Ovary (tissue), 3 donors: ENCODE measurements around the gene MEIS1.

Experiments used
- EP300 ChIP-seq: sonication (generic); formaldehyde crosslinking; IDR thresholded peaks from one replicate; pipeline ENCODE4 v1.6.1; 2017; ENCODE audit warnings: antibody characterized with exemption
- POLR2A ChIP-seq: fragments of 450-650 bp; IDR thresholded peaks from one replicate; pipeline ENCODE4 v1.6.1; 2017; ENCODE audit warnings: antibody characterized with exemption, mild to moderate bottlenecking, moderate library complexity
- TF ChIP-seq, protein P1 (sequence below), 3 donors: fragments of 450-650 bp in 2 of 3; fragments of 200-600 bp in 1 of 3; IDR thresholded peaks; one replicate each; pipeline versions ENCODE4 v1.5.1 to v1.8.0; 2016 to 2022; ENCODE audit warnings: antibody characterized with exemption in 3 of 3, mild to moderate bottlenecking in 1 of 3
- donor health status: DM: no; HTN: no; CAD: no.

DNA sequence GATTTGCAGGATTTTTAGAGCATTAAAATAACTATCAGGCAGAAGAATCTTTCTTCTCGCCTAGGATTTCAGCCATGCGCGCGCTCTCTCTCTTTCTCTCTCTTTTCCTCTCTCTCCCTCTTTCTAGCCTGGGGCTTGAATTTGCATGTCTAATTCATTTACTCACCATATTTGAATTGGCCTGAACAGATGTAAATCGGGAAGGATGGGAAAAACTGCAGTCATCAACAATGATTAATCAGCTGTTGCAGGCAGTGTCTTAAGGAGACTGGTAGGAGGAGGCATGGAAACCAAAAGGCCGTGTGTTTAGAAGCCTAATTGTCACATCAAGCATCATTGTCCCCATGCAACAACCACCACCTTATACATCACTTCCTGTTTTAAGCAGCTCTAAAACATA lies 137.0 kb downstream of the MEIS1 start:
- TF ChIP-seq, protein P1, sequence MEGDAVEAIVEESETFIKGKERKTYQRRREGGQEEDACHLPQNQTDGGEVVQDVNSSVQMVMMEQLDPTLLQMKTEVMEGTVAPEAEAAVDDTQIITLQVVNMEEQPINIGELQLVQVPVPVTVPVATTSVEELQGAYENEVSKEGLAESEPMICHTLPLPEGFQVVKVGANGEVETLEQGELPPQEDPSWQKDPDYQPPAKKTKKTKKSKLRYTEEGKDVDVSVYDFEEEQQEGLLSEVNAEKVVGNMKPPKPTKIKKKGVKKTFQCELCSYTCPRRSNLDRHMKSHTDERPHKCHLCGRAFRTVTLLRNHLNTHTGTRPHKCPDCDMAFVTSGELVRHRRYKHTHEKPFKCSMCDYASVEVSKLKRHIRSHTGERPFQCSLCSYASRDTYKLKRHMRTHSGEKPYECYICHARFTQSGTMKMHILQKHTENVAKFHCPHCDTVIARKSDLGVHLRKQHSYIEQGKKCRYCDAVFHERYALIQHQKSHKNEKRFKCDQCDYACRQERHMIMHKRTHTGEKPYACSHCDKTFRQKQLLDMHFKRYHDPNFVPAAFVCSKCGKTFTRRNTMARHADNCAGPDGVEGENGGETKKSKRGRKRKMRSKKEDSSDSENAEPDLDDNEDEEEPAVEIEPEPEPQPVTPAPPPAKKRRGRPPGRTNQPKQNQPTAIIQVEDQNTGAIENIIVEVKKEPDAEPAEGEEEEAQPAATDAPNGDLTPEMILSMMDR (IDR thresholded peaks at IDR 0.05): no peak
- TF ChIP-seq POLR2A (no peak), EP300 (no peak)
